ENCODE measurements around the gene GRIA1. TPM values are rescaled to one million over a fixed set of nuclear protein-coding genes. Genes with fewer than 3 reads are reported as not detected.
A peak's percentile ranks its signal among the peaks of the same experiment; 100 is the strongest.
"Not testable (repeated sequence)": the region's sequence is repeated elsewhere in the genome, so short reads cannot be mapped to it uniquely, and the experiment has no call there.

The GRIA1 gene
- total RNA-seq, 1 experiment from 2014 or later: not detected

DNA sequence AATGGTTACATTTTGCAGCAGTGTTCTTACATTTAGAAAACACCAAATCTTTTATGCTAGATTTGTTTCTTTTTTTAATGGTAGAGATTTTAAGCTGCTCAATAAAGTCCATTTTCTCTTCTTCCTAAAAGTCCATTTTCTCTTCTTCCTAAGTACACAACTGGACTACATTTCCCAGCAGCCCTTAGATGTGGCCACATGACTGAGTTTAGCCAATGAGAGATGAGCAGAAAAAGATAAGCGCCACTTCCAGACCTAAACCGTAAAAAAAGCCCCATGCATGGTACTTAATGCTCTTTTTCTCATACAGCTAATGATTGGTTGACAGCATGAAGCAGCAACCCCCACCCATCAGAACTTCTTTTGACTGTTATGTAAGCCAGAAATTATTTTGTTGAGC, 341.5 kb downstream of the GRIA1 start:
- peak; percentile 25 for DNase-seq (ENCODE audit: low read depth)

GRCh38 chr5:153835891-153836515, 345.5 kb downstream of the GRIA1 start:
- DNase-seq (ENCODE audit: low read depth): no peak

DNA sequence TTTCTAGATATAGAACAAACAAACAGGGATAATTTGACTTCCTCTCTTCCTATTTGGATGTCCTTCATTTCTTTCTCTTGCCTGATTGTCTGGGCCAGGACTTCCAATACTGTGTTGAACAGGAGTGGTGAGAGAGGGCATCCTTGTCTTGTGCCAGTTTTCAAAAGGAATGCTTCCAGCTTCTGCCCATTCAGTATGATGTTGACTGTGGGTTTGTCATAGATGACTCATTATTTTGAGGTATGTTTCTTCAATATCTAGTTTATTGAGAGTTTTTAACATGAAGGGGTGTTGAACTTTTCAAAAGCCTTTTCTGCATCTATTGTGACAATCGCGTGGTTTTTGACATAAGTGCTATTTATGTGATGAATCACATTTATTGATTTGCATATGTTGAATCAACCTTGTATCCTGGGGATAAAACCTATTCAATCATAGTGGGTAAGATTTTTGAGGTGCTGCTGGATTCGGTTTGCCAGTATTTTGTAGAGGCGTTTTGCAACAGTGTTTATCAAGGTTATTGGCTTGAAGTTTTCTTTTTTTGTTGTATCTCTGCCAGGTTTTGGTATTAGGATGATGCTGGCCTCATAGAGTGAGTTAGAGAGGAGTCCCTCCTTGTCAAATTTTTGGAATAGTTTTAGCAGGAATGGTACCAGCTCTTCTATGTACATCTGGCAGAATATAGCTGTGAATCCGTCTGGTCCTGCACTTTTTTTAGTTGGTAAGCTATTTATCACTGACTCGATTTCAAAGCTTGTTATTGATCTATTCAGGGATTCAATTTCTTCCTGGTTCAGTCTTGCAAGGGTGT, 359.0 kb downstream of the GRIA1 start:
- not testable (repeated sequence) for DNase-seq (ENCODE audit: low read depth)

- no peak for DNase-seq (ENCODE audit: low read depth)
These were observed 369.9 kb downstream of the GRIA1 start for GRCh38 chr5:153860195-153860886.

DNA sequence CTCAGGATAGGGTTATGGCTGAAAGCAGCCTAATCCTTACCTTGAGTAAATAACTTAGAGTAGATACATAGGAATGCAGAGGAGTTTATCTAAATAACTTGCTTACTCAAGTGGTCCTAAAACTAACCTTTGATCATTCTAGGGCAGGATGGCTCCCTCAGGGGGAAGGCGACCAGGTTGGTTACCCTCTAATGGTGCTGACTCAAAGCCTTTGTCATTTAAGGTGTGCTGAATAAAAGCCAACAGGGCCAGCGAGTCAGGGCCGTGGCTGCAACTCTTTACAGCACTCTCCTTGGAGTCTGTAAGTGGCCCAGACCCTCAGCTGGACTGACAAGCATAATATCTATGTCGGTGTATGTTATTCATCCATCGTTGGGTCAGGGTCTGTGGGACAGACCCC, 372.4 kb downstream of the GRIA1 start:
- DNase-seq (ENCODE audit: low read depth): not testable (repeated sequence)
